GM21576 (cell line): Measurements from ENCODE around the gene UNC45B.
"Not testable (repeated sequence)": the region's sequence is repeated elsewhere in the genome, so short reads cannot be mapped to it uniquely, and the experiment has no call there.

Experiments used
- ATAC-seq: cut with Tn5 transposase; IDR thresholded peaks from one replicate; pipeline ENCODE4 v1.9.1; 2021; ENCODE audit warnings: mild to moderate bottlenecking, moderate library complexity; ENCODE audit not compliant: unreplicated experiment

The UNC45B gene

DNA sequence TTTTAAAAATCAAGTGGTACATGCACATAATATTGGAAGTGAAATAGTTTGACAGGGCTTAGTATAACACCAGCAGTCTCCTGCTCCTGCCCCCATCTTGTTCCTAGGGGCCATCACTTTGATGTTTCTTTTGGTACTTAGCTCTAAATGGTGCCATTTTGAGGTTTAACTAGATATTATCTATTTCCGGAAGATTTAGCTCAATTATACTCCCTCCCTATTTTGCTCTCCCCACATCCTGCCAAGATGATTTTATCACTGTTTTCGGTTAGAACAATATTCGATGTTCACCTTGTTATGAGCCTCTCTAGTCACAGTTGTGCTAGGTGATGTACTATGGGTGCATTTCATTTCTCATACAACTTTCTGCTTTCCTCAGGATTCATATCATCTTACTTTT, 66.6 kb downstream of the UNC45B start:
- no peak for ATAC-seq

DNA sequence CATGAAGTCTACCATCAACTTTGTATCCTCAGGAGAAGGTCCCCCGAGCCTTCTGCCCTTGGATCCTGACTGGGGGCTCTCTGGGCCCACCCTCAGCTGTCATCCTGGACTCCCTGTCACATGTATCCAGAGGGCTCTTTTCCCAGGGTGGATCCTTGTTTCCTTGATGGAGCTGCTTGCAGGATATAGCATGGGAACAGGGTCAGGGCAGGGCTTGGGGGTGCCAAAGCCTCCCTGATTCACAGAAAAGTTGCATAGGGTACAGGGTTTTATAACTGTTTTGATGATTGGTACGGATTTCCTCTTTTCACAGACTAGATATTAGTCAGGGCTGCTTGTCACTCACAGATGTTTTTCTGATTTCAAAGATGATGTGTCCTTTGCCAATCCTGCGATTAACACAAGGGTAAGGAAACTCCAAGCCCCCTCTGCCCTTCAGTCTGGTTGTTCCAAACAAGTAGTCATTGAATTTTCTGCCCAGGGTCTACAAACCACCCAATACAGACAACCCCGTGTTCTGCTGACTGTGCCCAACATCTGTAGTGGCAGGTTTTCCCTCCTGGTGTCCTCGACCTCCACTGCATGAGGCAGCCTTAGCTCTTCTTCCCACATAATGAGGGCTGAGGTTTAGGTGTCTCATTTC, 67.1 kb downstream of the UNC45B start:
- no peak for ATAC-seq

DNA sequence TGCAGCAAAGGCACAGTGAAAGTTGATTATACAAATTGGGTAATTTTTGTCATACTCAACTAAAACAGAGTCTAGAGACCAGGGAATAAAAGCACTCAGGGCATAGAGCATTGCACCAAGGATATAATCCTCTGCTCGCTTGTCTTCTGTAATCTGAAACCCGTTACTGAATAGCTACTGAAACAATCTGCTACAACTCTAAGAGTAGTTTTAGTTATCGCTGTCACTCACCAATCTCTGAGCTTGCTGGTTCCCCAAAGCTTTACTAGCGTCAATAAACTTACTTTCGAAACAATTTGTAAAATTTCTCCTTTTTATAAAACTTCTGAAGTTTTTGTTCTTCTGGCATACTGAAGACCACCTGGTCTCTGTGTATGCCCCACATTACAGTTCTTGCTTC, 69.5 kb downstream of the UNC45B start:
- no peak for ATAC-seq

GRCh38 chr17:35218915-35219314, 71.3 kb downstream of the UNC45B start:
- ATAC-seq = no peak

GRCh38 chr17:35222452-35222851, 74.8 kb downstream of the UNC45B start:
- no peak for ATAC-seq

- ATAC-seq = no peak
Observed at GRCh38 chr17:35224436-35224835, 76.8 kb downstream of the UNC45B start.

GRCh38 chr17:35227546-35227945, 79.9 kb downstream of the UNC45B start:
- ATAC-seq = no peak

- ATAC-seq = no peak
Observed at GRCh38 chr17:35229638-35230037, 82.0 kb downstream of the UNC45B start.

DNA sequence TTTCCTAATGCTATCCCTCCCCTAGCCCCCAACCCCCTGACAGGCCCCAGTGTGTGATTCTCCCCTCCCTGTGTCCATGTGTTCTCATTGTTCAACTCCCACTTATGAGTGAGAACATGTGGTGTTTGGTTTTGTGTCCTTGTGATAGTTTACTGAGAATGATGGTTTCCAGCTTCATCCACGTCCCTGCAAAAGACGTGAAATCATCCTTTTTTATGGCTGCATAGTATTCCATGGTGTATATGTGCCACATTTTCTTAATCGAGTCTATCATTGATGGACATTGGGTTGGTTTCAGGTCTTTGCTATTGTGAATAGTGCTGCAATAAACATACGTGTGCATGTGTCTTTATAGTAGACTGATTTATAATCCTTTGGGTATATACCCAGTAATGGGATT, 86.7 kb downstream of the UNC45B start:
- ATAC-seq = not testable (repeated sequence)

GRCh38 chr17:35235289-35235688, 87.7 kb downstream of the UNC45B start:
- no peak for ATAC-seq

DNA sequence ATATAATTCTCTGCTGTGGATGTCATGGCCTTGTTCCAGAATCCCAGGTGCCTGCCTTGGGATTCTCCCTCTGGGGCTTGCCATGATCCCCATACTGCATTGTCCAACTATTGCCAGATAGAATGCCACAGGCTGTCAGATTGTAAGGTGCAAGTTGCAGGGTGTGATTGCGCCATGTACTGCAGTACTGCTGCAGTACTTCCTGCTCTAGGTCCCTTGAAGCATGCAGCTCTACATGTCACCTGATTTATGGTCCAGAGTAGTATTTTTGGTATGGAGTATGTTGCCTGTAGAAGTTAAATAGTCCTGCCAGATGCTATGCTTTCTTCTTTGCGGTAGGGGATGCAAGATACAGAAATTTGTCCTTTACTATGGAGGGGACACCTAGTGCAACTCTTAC, 88.3 kb downstream of the UNC45B start:
- no peak for ATAC-seq

- ATAC-seq = no peak
Observed at GRCh38 chr17:35236821-35237220, 89.2 kb downstream of the UNC45B start.

DNA sequence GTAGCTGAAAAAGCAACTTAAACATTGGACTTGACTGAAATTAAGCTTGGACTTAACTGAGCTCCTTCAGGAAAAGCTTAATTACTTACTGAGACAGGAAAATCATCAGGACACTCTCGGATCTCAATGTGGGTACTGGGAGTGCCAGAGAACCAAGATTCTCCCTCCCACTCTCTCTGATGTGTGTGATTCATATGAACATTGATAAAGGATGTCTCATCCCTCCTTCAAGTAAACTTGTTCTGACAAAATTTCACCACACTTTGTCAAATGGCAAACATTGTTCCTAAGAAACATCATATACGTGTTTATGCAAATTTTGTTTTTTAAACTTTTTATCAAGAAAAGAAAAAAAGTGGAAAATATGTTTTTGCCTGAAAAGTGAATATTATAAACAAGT, 91.2 kb downstream of the UNC45B start:
- ATAC-seq = no peak
